BLaER1 (cell line): ENCODE measurements around the gene STAT6.
"Not testable (repeated sequence)": the region's sequence is repeated elsewhere in the genome, so short reads cannot be mapped to it uniquely, and the experiment has no call there.

Source experiments
- H3K27ac ChIP-seq: shearing (Covaris generic); formaldehyde crosslinking; 2 replicates; pipeline ENCODE4 v1.8.1; 2022
- H3K27me3 ChIP-seq: shearing (Covaris generic); formaldehyde crosslinking; 2 replicates; pipeline ENCODE4 v1.8.1; 2022
- H3K36me3 ChIP-seq: shearing (Covaris generic); formaldehyde crosslinking; 2 replicates; pipeline ENCODE4 v1.8.1; 2022
- H3K4me1 ChIP-seq: shearing (Covaris generic); formaldehyde crosslinking; 2 replicates; pipeline ENCODE4 v1.8.1; 2022
- H3K4me2 ChIP-seq: shearing (Covaris generic); formaldehyde crosslinking; 2 replicates; pipeline ENCODE4 v1.8.1; 2022
- H3K4me3 ChIP-seq: shearing (Covaris generic); formaldehyde crosslinking; 2 replicates; pipeline ENCODE4 v1.8.1; 2022
- H3K9ac ChIP-seq: shearing (Covaris generic); formaldehyde crosslinking; 2 replicates; pipeline ENCODE4 v1.8.1; 2022
- H3K9me3 ChIP-seq: shearing (Covaris generic); formaldehyde crosslinking; 2 replicates; pipeline ENCODE4 v1.8.1; 2022
- H4K20me1 ChIP-seq: shearing (Covaris generic); formaldehyde crosslinking; 2 replicates; pipeline ENCODE4 v1.8.1; 2022
- Cebpa-rat ChIP-seq: shearing (Covaris generic); IDR thresholded peaks from 2 replicates; pipeline ENCODE4 v1.8.1; 2022

STAT6 gene

GRCh38 chr12:57078519-57079404 is 32.4 kb downstream of the STAT6 start, which contains the start of gene NEMP1:
Gene NEMP1, minus strand, starts transcription at chr12:57078791. Its CDS starts 46 bp downstream, at chr12:57078745.
- peaks cover 10% of the 10 kb centered on the region; the same call in 1 of the 2 replicates for H4K20me1 ChIP-seq
- peaks cover 22% of the 10 kb centered on the region for H3K4me1 ChIP-seq
- peak within 1 kb of the TSS; percentile 88 for H3K4me3 ChIP-seq
- H3K9me3 ChIP-seq = no peaks in the 10 kb centered on the region
- peak within 1 kb of the TSS; percentile 92 for H3K9ac ChIP-seq
- H3K27ac ChIP-seq = peak within 1 kb of the TSS; percentile 93
- TF ChIP-seq Cebpa-rat = no peak
- H3K36me3 ChIP-seq = peaks cover 25% of the 10 kb centered on the region
- peak within 1 kb of the TSS; percentile 94 for H3K4me2 ChIP-seq
- no peaks in the 10 kb centered on the region for H3K27me3 ChIP-seq

GRCh38 chr12:57073566-57074450 is 37.4 kb downstream of the STAT6 start:
- not testable (repeated sequence) for H3K27me3 ChIP-seq, H3K4me2 ChIP-seq, H3K27ac ChIP-seq, H3K9ac ChIP-seq, H3K4me3 ChIP-seq, H3K9me3 ChIP-seq
- Histone ChIP-seq H3K4me1 (peaks cover 17% of the 10 kb centered on the region), H4K20me1 (peaks cover 10% of the 10 kb centered on the region; the same call in 1 of the 2 replicates), H3K36me3 (peaks cover 69% of the 10 kb centered on the region)

GRCh38 chr12:57072661-57073060 is 38.5 kb downstream of the STAT6 start:
- H3K4me3 ChIP-seq = no peak overlapping the region
- H3K27me3 ChIP-seq = no peaks in the 10 kb centered on the region
- H3K36me3 ChIP-seq = peaks cover 80% of the 10 kb centered on the region
- no peak for TF ChIP-seq Cebpa-rat
- no peak overlapping the region for H3K9ac ChIP-seq
- H4K20me1 ChIP-seq = peaks cover 3% of the 10 kb centered on the region; the same call in 1 of the 2 replicates
- H3K9me3 ChIP-seq = no peaks in the 10 kb centered on the region
- H3K4me1 ChIP-seq = peaks cover 12% of the 10 kb centered on the region
- H3K4me2 ChIP-seq = no peak overlapping the region
- no peak overlapping the region for H3K27ac ChIP-seq

- H3K4me2 ChIP-seq = no peak overlapping the region
- no peak overlapping the region for H3K4me3 ChIP-seq
- H3K9me3 ChIP-seq = no peaks in the 10 kb centered on the region
- H3K27me3 ChIP-seq = no peaks in the 10 kb centered on the region
- H3K27ac ChIP-seq = no peak overlapping the region
- H3K4me1 ChIP-seq = peaks cover 4% of the 10 kb centered on the region; the same call in 1 of the 2 replicates
- H4K20me1 ChIP-seq = no peaks in the 10 kb centered on the region; the same call in 1 of the 2 replicates
- no peak overlapping the region for H3K9ac ChIP-seq
- H3K36me3 ChIP-seq = peaks cover 89% of the 10 kb centered on the region
- no peak for TF ChIP-seq Cebpa-rat
Observed at GRCh38 chr12:57069523-57069922, 41.6 kb downstream of the STAT6 start.

GRCh38 chr12:57066245-57066644 is 44.9 kb downstream of the STAT6 start:
- no peak overlapping the region for H3K27ac ChIP-seq
- no peak for TF ChIP-seq Cebpa-rat
- H3K27me3 ChIP-seq = no peaks in the 10 kb centered on the region
- H4K20me1 ChIP-seq = no peaks in the 10 kb centered on the region
- H3K4me3 ChIP-seq = no peak overlapping the region
- peaks cover 81% of the 10 kb centered on the region for H3K36me3 ChIP-seq
- no peaks in the 10 kb centered on the region for H3K4me1 ChIP-seq
- no peaks in the 10 kb centered on the region for H3K9me3 ChIP-seq
- H3K9ac ChIP-seq = no peak overlapping the region
- H3K4me2 ChIP-seq = no peak overlapping the region

GRCh38 chr12:57063991-57064685 is 47.0 kb downstream of the STAT6 start:
- no peak for TF ChIP-seq Cebpa-rat
- H3K27me3 ChIP-seq = no peaks in the 10 kb centered on the region
- H4K20me1 ChIP-seq = no peaks in the 10 kb centered on the region
- H3K4me2 ChIP-seq = no peak overlapping the region
- no peaks in the 10 kb centered on the region for H3K4me1 ChIP-seq
- H3K9me3 ChIP-seq = no peaks in the 10 kb centered on the region
- peaks cover 81% of the 10 kb centered on the region for H3K36me3 ChIP-seq
- no peak overlapping the region for H3K27ac ChIP-seq
- no peak overlapping the region for H3K4me3 ChIP-seq
- no peak overlapping the region for H3K9ac ChIP-seq

- no peak for TF ChIP-seq Cebpa-rat
- no peak overlapping the region for H3K4me3 ChIP-seq
- H3K27me3 ChIP-seq = no peaks in the 10 kb centered on the region
- H3K9me3 ChIP-seq = no peaks in the 10 kb centered on the region
- H3K27ac ChIP-seq = no peak overlapping the region
- no peaks in the 10 kb centered on the region for H3K4me1 ChIP-seq
- H4K20me1 ChIP-seq = no peaks in the 10 kb centered on the region
- no peak overlapping the region for H3K4me2 ChIP-seq
- H3K9ac ChIP-seq = no peak overlapping the region
- peaks cover 82% of the 10 kb centered on the region for H3K36me3 ChIP-seq
Observed at GRCh38 chr12:57058454-57058853, 52.7 kb downstream of the STAT6 start.

GRCh38 chr12:57057067-57057751 is 54.0 kb downstream of the STAT6 start:
- Histone ChIP-seq H3K27me3 (no peaks in the 10 kb centered on the region), H3K4me1 (no peaks in the 10 kb centered on the region), H3K27ac (no peak overlapping the region), H3K4me3 (no peak overlapping the region), H3K9ac (no peak overlapping the region), H4K20me1 (no peaks in the 10 kb centered on the region), H3K9me3 (no peaks in the 10 kb centered on the region), H3K4me2 (no peak overlapping the region), H3K36me3 (peaks cover 73% of the 10 kb centered on the region)
- TF ChIP-seq Cebpa-rat = no peak

GRCh38 chr12:57055824-57056223 is 55.3 kb downstream of the STAT6 start:
- H3K36me3 ChIP-seq = peaks cover 61% of the 10 kb centered on the region
- no peaks in the 10 kb centered on the region for H3K4me1 ChIP-seq
- no peak overlapping the region for H3K9ac ChIP-seq
- no peak for TF ChIP-seq Cebpa-rat
- no peak overlapping the region for H3K4me2 ChIP-seq
- H3K4me3 ChIP-seq = no peak overlapping the region
- no peaks in the 10 kb centered on the region for H3K9me3 ChIP-seq
- no peaks in the 10 kb centered on the region for H4K20me1 ChIP-seq
- no peaks in the 10 kb centered on the region for H3K27me3 ChIP-seq
- no peak overlapping the region for H3K27ac ChIP-seq

- not testable (repeated sequence) for H4K20me1 ChIP-seq, H3K4me2 ChIP-seq
Observed at GRCh38 chr12:57053901-57054300, 57.3 kb downstream of the STAT6 start.

GRCh38 chr12:57053146-57053545 is 58.0 kb downstream of the STAT6 start:
- not testable (repeated sequence) for H3K27me3 ChIP-seq, H3K4me1 ChIP-seq, H3K27ac ChIP-seq, H3K9ac ChIP-seq, H3K4me2 ChIP-seq, H3K9me3 ChIP-seq, H3K4me3 ChIP-seq, H4K20me1 ChIP-seq
- peaks cover 34% of the 10 kb centered on the region for H3K36me3 ChIP-seq

More at GRCh38 chr12:57053901-57054300, 57.3 kb downstream of the STAT6 start:
- H3K4me1 ChIP-seq, H3K27me3 ChIP-seq, H3K27ac ChIP-seq, H3K9me3 ChIP-seq, H3K9ac ChIP-seq, H3K4me3 ChIP-seq: not testable (repeated sequence)
- peaks cover 42% of the 10 kb centered on the region for H3K36me3 ChIP-seq
